GM11168 (cell line): Measurements from ENCODE around the gene ALG1L2.
"Not testable (repeated sequence)": the region's sequence is repeated elsewhere in the genome, so short reads cannot be mapped to it uniquely, and the experiment has no call there.

Experiments
- in situ Hi-C: fragments of 300-500 bp; cut with MboI; formaldehyde crosslinking; loops from one replicate; pipeline ENCODE4 v1.12.0; 2022; ENCODE audit warnings: low sequenced_read_pairs; ENCODE audit not compliant: unreplicated experiment

The ALG1L2 gene

GRCh38 chr3:130119824-130120223, 38.2 kb downstream of the ALG1L2 start:
- in situ Hi-C loops: not testable (repeated sequence)

- in situ Hi-C loops: not testable (repeated sequence)
Observed at GRCh38 chr3:130120291-130120690, 38.7 kb downstream of the ALG1L2 start.

- in situ Hi-C loops: not testable (repeated sequence)
Observed at GRCh38 chr3:130122891-130123775, 41.5 kb downstream of the ALG1L2 start.

GRCh38 chr3:130125406-130125805, 43.8 kb downstream of the ALG1L2 start:
- in situ Hi-C loops: loop anchor here (25.0 kb wide), 1 partner anchor 412 kb away; no protein-coding TSS in a partner anchor

- in situ Hi-C loops: loop anchor here (25.0 kb wide), 1 partner anchor 401 kb away; no protein-coding TSS in a partner anchor
Observed at GRCh38 chr3:130136337-130136736, 54.7 kb downstream of the ALG1L2 start.

- in situ Hi-C loops: loop anchor here (25.0 kb wide), 1 partner anchor 400 kb away; no protein-coding TSS in a partner anchor
Observed at GRCh38 chr3:130137685-130138084, 56.1 kb downstream of the ALG1L2 start.

- in situ Hi-C loops: loop anchor here (25.0 kb wide), 1 partner anchor 398 kb away; no protein-coding TSS in a partner anchor
Observed at GRCh38 chr3:130138992-130139391, 57.4 kb downstream of the ALG1L2 start.

- in situ Hi-C loops: loop anchor here (25.0 kb wide), 1 partner anchor 397 kb away; no protein-coding TSS in a partner anchor
Observed at GRCh38 chr3:130140756-130141155, 59.1 kb downstream of the ALG1L2 start.

- in situ Hi-C loops: loop anchor here (25.0 kb wide), 1 partner anchor 394 kb away; no protein-coding TSS in a partner anchor
Observed at GRCh38 chr3:130143648-130144327, 62.2 kb downstream of the ALG1L2 start.

- in situ Hi-C loops: loop anchor here (25.0 kb wide), 1 partner anchor 393 kb away; no protein-coding TSS in a partner anchor
Observed at GRCh38 chr3:130144328-130144650, 62.7 kb downstream of the ALG1L2 start.

- in situ Hi-C loops: loop anchor here (25.0 kb wide), 1 partner anchor 392 kb away; no protein-coding TSS in a partner anchor
Observed at GRCh38 chr3:130145456-130145855, 63.8 kb downstream of the ALG1L2 start.

- in situ Hi-C loops: loop anchor here (25.0 kb wide), 1 partner anchor 391 kb away; no protein-coding TSS in a partner anchor
Observed at GRCh38 chr3:130146465-130146864, 64.8 kb downstream of the ALG1L2 start.
